NCI-H510A treated with DMSO at 0.1 percent for 48 hours (cell line): Measurements from ENCODE around the gene NPC2.
A peak's percentile ranks its signal among the peaks of the same experiment; 100 is the strongest.

Source experiments
- DNase-seq: peaks from one replicate; lab custom pipeline; 2025; lab: John Stamatoyannopoulos, UW

NPC2 gene

GRCh38 chr14:74503291-74503937, 10.3 kb upstream of the NPC2 start:
- no peak for DNase-seq

GRCh38 chr14:74502236-74503019, 9.3 kb upstream of the NPC2 start:
- peak; percentile 65 for DNase-seq

- DNase-seq: no peak
Measured at GRCh38 chr14:74501691-74502090, 8.6 kb upstream of the NPC2 start.

- peak; percentile 89 for DNase-seq
Measured at GRCh38 chr14:74501135-74501614, 8.1 kb upstream of the NPC2 start.

- DNase-seq: no peak
Measured at GRCh38 chr14:74500417-74501134, 7.5 kb upstream of the NPC2 start.

- DNase-seq: no peak
Measured at GRCh38 chr14:74495356-74495755, 2.3 kb upstream of the NPC2 start.

- peak; percentile 99 for DNase-seq
Measured at GRCh38 chr14:74493343-74494261, 497 bp upstream of the NPC2 start, which contains the start of gene ISCA2. ISCA2 (plus strand) TSS chr14:74493765; CDS start chr14:74493775, 10 bp downstream.

- no peak for DNase-seq
Measured at GRCh38 chr14:74491956-74492775, 939 bp downstream of the NPC2 start.

GRCh38 chr14:74490486-74490885, 2.6 kb downstream of the NPC2 start:
- no peak for DNase-seq

GRCh38 chr14:74488786-74489397, 4.2 kb downstream of the NPC2 start:
- DNase-seq: no peak

- DNase-seq: no peak
Measured at GRCh38 chr14:74486164-74486563, 6.9 kb downstream of the NPC2 start.

GRCh38 chr14:74483321-74483720, 9.8 kb downstream of the NPC2 start:
- no peak for DNase-seq

- DNase-seq: no peak
Measured at GRCh38 chr14:74482571-74482970, 10.5 kb downstream of the NPC2 start.

GRCh38 chr14:74480046-74480445, 13.1 kb downstream of the NPC2 start:
- no peak for DNase-seq

- DNase-seq: peak; percentile 55
Measured at GRCh38 chr14:74478996-74479635, 14.0 kb downstream of the NPC2 start.

GRCh38 chr14:74476607-74477006, 16.5 kb downstream of the NPC2 start:
- no peak for DNase-seq

GRCh38 chr14:74476107-74476506, 17.0 kb downstream of the NPC2 start:
- DNase-seq: no peak

- no peak for DNase-seq
Measured at GRCh38 chr14:74475678-74476077, 17.4 kb downstream of the NPC2 start.

- DNase-seq: no peak
Measured at GRCh38 chr14:74474376-74474775, 18.7 kb downstream of the NPC2 start.

GRCh38 chr14:74472601-74473000, 20.5 kb downstream of the NPC2 start:
- DNase-seq: no peak
